ENCODE results near the gene MAN1A2.

MAN1A2 gene

GRCh38 chr1:117359561-117360289 lies 7.5 kb upstream of the MAN1A2 start:
- no peak for DNase-seq (ENCODE audit: low read depth)

GRCh38 chr1:117362986-117363385 lies 4.3 kb upstream of the MAN1A2 start:
- no peak for DNase-seq (ENCODE audit: low read depth)

- DNase-seq (ENCODE audit: low read depth) = no peak
Observed at GRCh38 chr1:117363571-117364048, 3.6 kb upstream of the MAN1A2 start.

- DNase-seq (ENCODE audit: low read depth) = no peak
Observed at GRCh38 chr1:117364240-117364639, 3.0 kb upstream of the MAN1A2 start.

GRCh38 chr1:117365350-117366176 lies 1.7 kb upstream of the MAN1A2 start:
- DNase-seq (ENCODE audit: low read depth) = no peak

- DNase-seq (ENCODE audit: low read depth) = peak; percentile 77
Observed at GRCh38 chr1:117366177-117367045, 838 bp upstream of the MAN1A2 start.

- no peak for DNase-seq (ENCODE audit: low read depth)
Observed at GRCh38 chr1:117368116-117369108, 1.2 kb downstream of the MAN1A2 start.

GRCh38 chr1:117370071-117370470 lies 2.8 kb downstream of the MAN1A2 start:
- no peak for DNase-seq (ENCODE audit: low read depth)

GRCh38 chr1:117370509-117370908 lies 3.3 kb downstream of the MAN1A2 start:
- DNase-seq (ENCODE audit: low read depth) = no peak

- DNase-seq (ENCODE audit: low read depth) = no peak
Observed at GRCh38 chr1:117371441-117372151, 4.3 kb downstream of the MAN1A2 start.

GRCh38 chr1:117372863-117373412 lies 5.7 kb downstream of the MAN1A2 start:
- DNase-seq (ENCODE audit: low read depth) = no peak

- DNase-seq (ENCODE audit: low read depth) = no peak
Observed at GRCh38 chr1:117373932-117374331, 6.7 kb downstream of the MAN1A2 start.

GRCh38 chr1:117375327-117375726 lies 8.1 kb downstream of the MAN1A2 start:
- no peak for DNase-seq (ENCODE audit: low read depth)

- DNase-seq (ENCODE audit: low read depth) = no peak
Observed at GRCh38 chr1:117387060-117387633, 19.9 kb downstream of the MAN1A2 start.

GRCh38 chr1:117388328-117388727 lies 21.1 kb downstream of the MAN1A2 start:
- DNase-seq (ENCODE audit: low read depth) = no peak

GRCh38 chr1:117389284-117389683 lies 22.0 kb downstream of the MAN1A2 start:
- DNase-seq (ENCODE audit: low read depth) = no peak

GRCh38 chr1:117389779-117390178 lies 22.5 kb downstream of the MAN1A2 start:
- DNase-seq (ENCODE audit: low read depth) = no peak

GRCh38 chr1:117392771-117393170 lies 25.5 kb downstream of the MAN1A2 start:
- no peak for DNase-seq (ENCODE audit: low read depth)

GRCh38 chr1:117396074-117396473 lies 28.8 kb downstream of the MAN1A2 start:
- DNase-seq (ENCODE audit: low read depth) = no peak

- DNase-seq (ENCODE audit: low read depth) = no peak
Observed at GRCh38 chr1:117396636-117397035, 29.4 kb downstream of the MAN1A2 start.
